ENCODE measurements around the gene BEGAIN. TPM values are rescaled to one million over a fixed set of nuclear protein-coding genes. Genes with fewer than 3 reads are reported as not detected.

BEGAIN gene
- total RNA-seq, 2 donors from 2014 or later, result 0.74 to 0.99 TPM

DNA sequence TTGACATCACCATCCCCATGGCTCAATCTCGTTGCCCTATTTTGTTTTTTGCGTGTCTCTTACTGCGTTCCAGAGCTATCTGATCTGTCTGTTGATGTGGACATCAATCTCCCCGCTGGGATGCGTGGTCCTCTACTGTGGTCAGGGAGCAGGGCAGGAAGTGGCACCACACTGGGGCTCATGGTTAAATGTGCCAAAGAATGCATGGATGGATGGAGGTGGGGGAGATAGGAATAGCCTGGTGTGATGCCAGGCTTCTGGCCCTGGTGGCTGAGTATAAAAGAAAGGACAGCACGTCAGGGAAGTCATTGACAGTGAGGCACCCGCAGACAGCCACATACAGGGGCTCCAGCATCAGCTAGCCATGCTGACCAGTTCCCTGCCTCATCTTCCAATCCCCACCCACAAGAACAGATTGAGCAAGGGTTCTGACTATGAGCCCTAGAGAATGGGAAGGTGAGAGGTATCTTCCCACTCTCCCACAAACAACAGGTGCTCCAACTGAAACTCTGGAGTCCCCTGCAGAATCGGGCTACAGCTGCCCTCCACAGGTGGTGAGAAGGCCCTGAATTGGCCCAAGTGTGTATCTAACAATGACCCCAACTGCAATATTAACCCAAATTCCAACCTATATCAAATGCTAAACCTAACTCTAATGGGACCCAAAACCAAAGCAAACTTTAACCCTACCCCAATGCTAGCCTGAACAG, 2.7 kb upstream of the BEGAIN start:
- no peak for DNase-seq
- no peak overlapping the region for H3K4me3 ChIP-seq
- intact Hi-C loops (cut with DNase I), result no loop called here
- no peak overlapping the region for H3K27ac ChIP-seq
- H3K36me3 ChIP-seq, result no peaks in the 10 kb centered on the region
- H3K4me1 ChIP-seq, result no peaks in the 10 kb centered on the region
- no peak overlapping the region for H3K9ac ChIP-seq (ENCODE audit: low read depth in 2 of 2, low read length in 2 of 2)
- no peaks in the 10 kb centered on the region for H3K9me3 ChIP-seq
- TF ChIP-seq, protein P1, sequence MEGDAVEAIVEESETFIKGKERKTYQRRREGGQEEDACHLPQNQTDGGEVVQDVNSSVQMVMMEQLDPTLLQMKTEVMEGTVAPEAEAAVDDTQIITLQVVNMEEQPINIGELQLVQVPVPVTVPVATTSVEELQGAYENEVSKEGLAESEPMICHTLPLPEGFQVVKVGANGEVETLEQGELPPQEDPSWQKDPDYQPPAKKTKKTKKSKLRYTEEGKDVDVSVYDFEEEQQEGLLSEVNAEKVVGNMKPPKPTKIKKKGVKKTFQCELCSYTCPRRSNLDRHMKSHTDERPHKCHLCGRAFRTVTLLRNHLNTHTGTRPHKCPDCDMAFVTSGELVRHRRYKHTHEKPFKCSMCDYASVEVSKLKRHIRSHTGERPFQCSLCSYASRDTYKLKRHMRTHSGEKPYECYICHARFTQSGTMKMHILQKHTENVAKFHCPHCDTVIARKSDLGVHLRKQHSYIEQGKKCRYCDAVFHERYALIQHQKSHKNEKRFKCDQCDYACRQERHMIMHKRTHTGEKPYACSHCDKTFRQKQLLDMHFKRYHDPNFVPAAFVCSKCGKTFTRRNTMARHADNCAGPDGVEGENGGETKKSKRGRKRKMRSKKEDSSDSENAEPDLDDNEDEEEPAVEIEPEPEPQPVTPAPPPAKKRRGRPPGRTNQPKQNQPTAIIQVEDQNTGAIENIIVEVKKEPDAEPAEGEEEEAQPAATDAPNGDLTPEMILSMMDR (IDR thresholded peaks at IDR 0.05), result no peak
- H3K27me3 ChIP-seq, result peaks cover 12% of the 10 kb centered on the region

- H3K4me3 ChIP-seq, result no peak overlapping the region
- peaks cover 8% of the 10 kb centered on the region for H3K27me3 ChIP-seq
- H3K4me1 ChIP-seq, result no peaks in the 10 kb centered on the region
- no peak overlapping the region for H3K9ac ChIP-seq (ENCODE audit: low read depth in 2 of 2, low read length in 2 of 2)
- intact Hi-C loops (cut with DNase I), result no loop called here
- DNase-seq, result no peak
- no peaks in the 10 kb centered on the region for H3K36me3 ChIP-seq
- H3K27ac ChIP-seq, result no peak overlapping the region
- no peaks in the 10 kb centered on the region for H3K9me3 ChIP-seq
- TF ChIP-seq, protein P1 (IDR thresholded peaks at IDR 0.05), result no peak
These were observed 2.0 kb upstream of the BEGAIN start for GRCh38 chr14:100589071-100589759.

- Histone ChIP-seq H3K9ac (ENCODE audit: low read depth in 2 of 2, low read length in 2 of 2) (no peak overlapping the region), H3K9me3 (no peaks in the 10 kb centered on the region), H3K4me3 (no peak overlapping the region), H3K27ac (no peak overlapping the region), H3K4me1 (no peaks in the 10 kb centered on the region), H3K27me3 (peaks cover 8% of the 10 kb centered on the region), H3K36me3 (no peaks in the 10 kb centered on the region)
- TF ChIP-seq, protein P1 (IDR thresholded peaks at IDR 0.05), result no peak
- intact Hi-C loops (cut with DNase I), result no loop called here
- no peak for DNase-seq
These were observed 1.5 kb upstream of the BEGAIN start for GRCh38 chr14:100588671-100589070.

DNA sequence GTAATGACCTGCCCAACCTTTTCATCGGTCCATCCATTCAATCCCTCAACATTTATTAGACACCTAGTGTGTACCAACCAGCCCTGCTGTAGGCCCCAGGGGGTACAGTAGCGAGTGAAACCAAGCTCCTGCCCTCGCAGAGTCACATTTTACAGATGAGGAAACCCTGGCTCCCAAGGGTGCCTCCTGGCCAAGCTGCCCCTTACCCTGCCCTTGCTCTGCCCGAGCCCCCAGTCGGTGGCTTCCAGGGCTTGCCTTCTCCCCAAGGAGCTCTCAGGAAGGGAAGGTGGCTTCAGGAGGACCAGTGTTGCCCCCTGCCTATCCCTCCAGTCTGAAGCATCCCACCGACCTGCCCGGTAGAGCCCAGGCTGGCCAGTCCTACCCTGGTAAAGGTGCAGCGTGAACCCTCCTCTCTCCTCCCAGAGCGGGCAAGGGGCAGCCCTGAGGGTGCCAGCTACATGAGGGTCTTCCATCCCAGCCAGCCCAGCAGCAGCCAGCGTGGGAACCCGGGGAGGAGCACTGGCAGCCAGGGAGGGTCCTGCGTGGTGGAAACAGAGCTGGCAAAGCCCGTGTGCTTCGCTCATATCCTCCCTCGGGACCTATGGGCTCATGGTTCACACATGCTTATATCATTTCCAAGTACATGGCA, 670 bp upstream of the BEGAIN start:
- intact Hi-C loops (cut with DNase I), result no loop called here
- Histone ChIP-seq H3K4me1 (no peaks in the 10 kb centered on the region), H3K27ac (no peak overlapping the region), H3K4me3 (no peak overlapping the region), H3K36me3 (no peaks in the 10 kb centered on the region), H3K9ac (ENCODE audit: low read depth in 2 of 2, low read length in 2 of 2) (peak overlapping the region in 1 of 2 donors; percentile 19), H3K27me3 (peaks cover 8% of the 10 kb centered on the region), H3K9me3 (no peaks in the 10 kb centered on the region)
- DNase-seq, result no peak
- TF ChIP-seq, protein P1 (IDR thresholded peaks at IDR 0.05), result no peak

DNA sequence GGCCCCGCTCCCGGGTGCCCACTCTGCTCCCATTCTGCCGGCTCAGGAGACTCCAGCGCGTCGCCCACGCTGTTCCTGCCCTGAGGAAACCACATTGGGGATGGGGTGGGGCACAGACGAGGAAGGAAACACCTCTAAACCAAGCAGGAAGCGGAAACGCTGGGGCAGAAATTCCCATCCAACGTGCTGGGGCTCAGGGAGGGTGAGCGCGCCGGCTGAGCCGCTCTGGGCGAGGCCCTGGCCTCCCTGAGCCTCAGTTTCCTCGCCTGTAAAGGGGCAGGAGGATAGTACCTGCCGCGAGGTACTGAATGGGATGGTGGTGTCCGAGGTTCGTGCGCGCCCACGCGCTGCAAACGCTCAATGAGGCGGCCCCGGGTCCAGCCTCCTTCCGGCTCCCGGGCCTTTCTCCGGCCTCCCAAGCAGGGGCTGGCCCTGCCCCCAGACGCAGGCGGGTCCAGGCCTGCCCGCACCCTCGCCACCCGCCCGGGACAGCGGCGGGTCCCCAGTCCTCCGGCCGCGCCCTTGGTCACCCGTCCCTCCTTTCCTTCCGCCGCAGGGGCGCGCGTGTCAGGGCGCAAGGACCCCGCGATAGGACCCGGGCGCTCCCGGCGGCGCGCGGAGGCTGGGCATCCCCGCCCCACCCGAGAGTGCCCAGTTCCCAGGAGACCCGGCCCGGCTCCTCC, 673 bp downstream of the BEGAIN start:
- H3K9ac ChIP-seq (ENCODE audit: low read depth in 2 of 2, low read length in 2 of 2), result peak overlapping the region; percentile 19 to 50

More for the DNA sequence above, 673 bp downstream of the BEGAIN start:
- peak; percentile 63 for DNase-seq
- H3K4me1 ChIP-seq, result no peaks in the 10 kb centered on the region
- intact Hi-C loops (cut with DNase I), result no loop called here
- no peaks in the 10 kb centered on the region for H3K9me3 ChIP-seq
- TF ChIP-seq, protein P1 (IDR thresholded peaks at IDR 0.05), result no peak
- peaks cover 8% of the 10 kb centered on the region for H3K27me3 ChIP-seq
- no peaks in the 10 kb centered on the region for H3K36me3 ChIP-seq
- H3K4me3 ChIP-seq, result peak overlapping the region; percentile 49
- no peak overlapping the region for H3K27ac ChIP-seq
